CD4-positive, alpha-beta T cell treated with Interleukin-1 beta for 1 hour (primary cell): ENCODE results near the gene PKMYT1.

Experiments
- DNase-seq, 2 donors: peaks; one replicate each; pipeline ENCODE4 v3.0.0-alpha.2; 2020 to 2022

PKMYT1 gene

GRCh38 chr16:2971985-2972784 is 8.1 kb downstream of the PKMYT1 start:
- no peak for DNase-seq

- DNase-seq = no peak
These were observed 8.9 kb downstream of the PKMYT1 start for GRCh38 chr16:2971134-2971984.

GRCh38 chr16:2970563-2970962 is 9.7 kb downstream of the PKMYT1 start:
- DNase-seq = no peak

- peak; percentile 65 to 66 for DNase-seq
These were observed 10.4 kb downstream of the PKMYT1 start for GRCh38 chr16:2969545-2970521.

GRCh38 chr16:2968738-2969544 is 11.3 kb downstream of the PKMYT1 start, which contains the start of gene PAQR4:
PAQR4 (plus strand) TSS chr16:2969348; CDS start chr16:2969675, 327 bp downstream.
- peak; percentile 85 for DNase-seq

GRCh38 chr16:2968368-2968737 is 11.9 kb downstream of the PKMYT1 start:
- DNase-seq = peak in 1 of 2 donors; percentile 43

GRCh38 chr16:2967721-2968161 is 12.5 kb downstream of the PKMYT1 start:
- no peak for DNase-seq

- DNase-seq = no peak
These were observed 13.0 kb downstream of the PKMYT1 start for GRCh38 chr16:2967211-2967631.

- DNase-seq = peak in 1 of 2 donors; percentile 47
These were observed 13.4 kb downstream of the PKMYT1 start for GRCh38 chr16:2966808-2967191.

GRCh38 chr16:2966043-2966807 is 14.0 kb downstream of the PKMYT1 start:
- no peak for DNase-seq

- DNase-seq = peak; percentile 70 to 71
These were observed 15.5 kb downstream of the PKMYT1 start for GRCh38 chr16:2964475-2965336.

GRCh38 chr16:2963723-2964474 is 16.3 kb downstream of the PKMYT1 start, which contains the start of gene KREMEN2:
KREMEN2 (plus strand) TSS chr16:2964275; CDS start chr16:2964521, 246 bp downstream.
- DNase-seq = peak; percentile 24 to 35

- DNase-seq = peak; percentile 57 to 60
These were observed 17.0 kb downstream of the PKMYT1 start for GRCh38 chr16:2963074-2963722.

GRCh38 chr16:2962334-2963073 is 17.7 kb downstream of the PKMYT1 start:
- DNase-seq = no peak

- no peak for DNase-seq
These were observed 19.8 kb downstream of the PKMYT1 start for GRCh38 chr16:2960183-2961010.

- DNase-seq = no peak
These were observed 21.0 kb downstream of the PKMYT1 start for GRCh38 chr16:2959206-2959605.

- no peak for DNase-seq
These were observed 23.7 kb downstream of the PKMYT1 start for GRCh38 chr16:2956579-2956956.
